HG03575 (cell line): ENCODE data around the gene CCR7.

ENCODE experiments used
- ATAC-seq: cut with Tn5 transposase; IDR thresholded peaks from one replicate; pipeline ENCODE4 v1.9.1; 2021; ENCODE audit not compliant: unreplicated experiment, insufficient number of reproducible peaks, low FRiP score; ENCODE audit errors: extremely low read depth

The CCR7 gene

DNA sequence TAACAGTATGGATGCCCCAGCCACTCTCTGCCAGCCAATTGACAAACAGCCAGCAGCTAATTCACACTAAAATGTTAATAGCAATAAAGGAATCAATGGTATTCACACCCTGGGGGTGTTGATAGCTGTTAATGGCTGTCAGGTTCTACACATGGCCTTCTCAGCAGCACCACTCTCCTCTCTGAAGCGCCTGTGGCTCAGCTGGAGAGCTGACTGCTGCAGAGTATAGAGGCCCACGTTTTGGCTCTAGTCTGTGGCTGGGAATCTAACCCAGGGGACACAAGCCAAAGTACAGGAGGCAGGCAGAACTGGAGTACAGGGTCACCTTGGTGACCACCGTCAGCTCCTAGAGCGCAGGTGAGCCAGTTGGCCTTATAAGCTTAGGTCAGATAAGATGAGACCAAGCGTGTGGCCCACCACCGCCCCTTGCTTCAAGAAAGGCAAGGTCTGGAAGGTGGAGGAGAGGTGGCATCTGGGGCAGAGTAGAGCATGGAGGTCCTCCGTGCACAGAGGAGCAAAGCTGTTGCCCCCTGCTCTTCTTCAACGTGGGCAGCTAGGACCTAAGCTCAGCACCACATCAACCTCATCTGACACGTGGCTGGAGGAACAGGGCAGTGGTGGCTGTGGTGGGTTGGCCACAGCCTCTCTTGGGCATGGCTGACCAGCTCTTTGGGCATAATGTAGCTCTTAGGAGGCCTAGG, 25.4 kb downstream of the CCR7 start:
- no peak for ATAC-seq

DNA sequence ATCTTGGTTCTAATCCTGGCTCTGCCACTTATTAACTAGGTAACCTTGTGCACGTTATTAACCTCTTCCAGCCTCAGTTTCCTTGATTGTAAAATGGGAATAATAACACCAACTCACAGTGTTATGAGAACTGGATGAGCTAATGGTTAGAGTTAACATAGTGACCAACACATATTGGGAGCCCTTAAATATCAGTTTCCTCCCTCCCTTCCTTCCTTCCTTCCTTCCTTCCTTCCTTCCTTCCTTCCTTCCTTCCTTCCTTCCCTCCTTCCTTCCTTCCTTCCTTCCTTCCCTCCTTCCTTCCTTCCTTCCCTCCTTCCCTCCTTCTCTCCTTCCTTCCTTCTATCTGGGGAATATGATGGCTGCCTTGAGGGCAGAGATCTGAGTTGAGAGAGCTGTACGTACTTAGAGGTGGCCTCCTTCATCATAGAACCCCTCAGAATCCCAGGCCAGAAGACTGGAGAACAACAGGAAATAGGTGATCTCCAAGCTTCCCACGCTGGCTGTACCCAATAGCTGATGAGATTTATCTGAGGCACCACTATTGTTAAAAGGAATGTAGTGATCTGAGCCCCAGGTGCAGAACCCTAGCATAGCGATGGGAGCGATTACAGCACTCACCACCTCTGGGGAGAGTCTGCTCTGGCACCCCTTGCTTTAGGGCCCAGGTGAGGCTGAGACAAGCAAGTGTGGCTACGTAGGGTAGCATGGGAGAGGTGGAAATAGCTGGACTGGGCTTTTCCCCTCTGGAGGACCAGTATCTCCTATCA, 26.2 kb downstream of the CCR7 start:
- no peak for ATAC-seq

DNA sequence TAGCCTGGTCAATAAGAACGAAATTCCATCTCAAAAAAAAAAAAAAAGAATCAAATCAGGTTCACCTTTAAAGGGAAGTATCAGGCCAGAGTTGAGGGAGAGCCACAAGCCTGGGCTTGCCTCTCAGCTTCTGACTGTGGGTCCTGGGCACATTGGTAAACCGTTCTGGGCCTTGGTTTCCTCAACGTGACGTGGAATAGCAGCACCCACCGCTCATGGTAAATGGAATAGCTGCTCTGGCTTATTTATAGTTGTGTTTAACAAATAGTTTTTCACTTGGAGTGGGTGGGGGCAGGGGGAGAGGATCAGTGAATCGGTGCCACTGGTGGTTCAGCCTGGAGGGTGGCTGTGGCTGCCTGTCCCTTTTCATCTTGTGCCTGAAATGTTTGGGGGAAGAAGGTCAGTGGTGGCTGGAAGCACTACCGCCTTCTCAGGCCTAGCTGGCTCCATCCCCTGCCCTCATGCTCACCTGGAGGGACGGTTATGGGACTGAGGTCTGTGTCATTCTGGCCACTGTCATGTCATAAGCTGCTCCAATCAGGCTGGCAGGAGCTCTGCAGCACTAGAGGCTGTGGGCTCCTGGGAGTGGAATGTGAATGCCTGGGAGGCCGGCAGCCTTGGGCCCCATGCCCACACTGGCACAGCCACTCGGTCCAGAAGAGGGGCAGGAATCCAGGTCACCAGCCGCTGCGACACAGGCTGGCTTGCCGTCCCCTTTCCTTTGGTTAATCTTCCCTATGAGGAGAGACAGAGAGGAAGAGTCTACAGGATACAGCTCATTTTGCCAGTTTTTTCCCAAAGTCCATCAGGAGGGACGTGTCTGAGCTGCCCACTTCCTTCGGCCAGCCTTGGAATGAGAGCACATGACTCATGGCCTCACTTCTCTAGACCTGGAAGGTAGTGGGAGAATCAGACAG, 27.0 kb downstream of the CCR7 start:
- ATAC-seq = no peak

- ATAC-seq = no peak
These were observed 28.7 kb downstream of the CCR7 start for GRCh38 chr17:40536295-40537171.

GRCh38 chr17:40535924-40536294, 29.4 kb downstream of the CCR7 start:
- no peak for ATAC-seq

GRCh38 chr17:40535438-40535837, 29.8 kb downstream of the CCR7 start:
- no peak for ATAC-seq

- ATAC-seq = no peak
These were observed 30.7 kb downstream of the CCR7 start for GRCh38 chr17:40534371-40535189.

- ATAC-seq = no peak
These were observed 31.4 kb downstream of the CCR7 start for GRCh38 chr17:40533896-40534295.

DNA sequence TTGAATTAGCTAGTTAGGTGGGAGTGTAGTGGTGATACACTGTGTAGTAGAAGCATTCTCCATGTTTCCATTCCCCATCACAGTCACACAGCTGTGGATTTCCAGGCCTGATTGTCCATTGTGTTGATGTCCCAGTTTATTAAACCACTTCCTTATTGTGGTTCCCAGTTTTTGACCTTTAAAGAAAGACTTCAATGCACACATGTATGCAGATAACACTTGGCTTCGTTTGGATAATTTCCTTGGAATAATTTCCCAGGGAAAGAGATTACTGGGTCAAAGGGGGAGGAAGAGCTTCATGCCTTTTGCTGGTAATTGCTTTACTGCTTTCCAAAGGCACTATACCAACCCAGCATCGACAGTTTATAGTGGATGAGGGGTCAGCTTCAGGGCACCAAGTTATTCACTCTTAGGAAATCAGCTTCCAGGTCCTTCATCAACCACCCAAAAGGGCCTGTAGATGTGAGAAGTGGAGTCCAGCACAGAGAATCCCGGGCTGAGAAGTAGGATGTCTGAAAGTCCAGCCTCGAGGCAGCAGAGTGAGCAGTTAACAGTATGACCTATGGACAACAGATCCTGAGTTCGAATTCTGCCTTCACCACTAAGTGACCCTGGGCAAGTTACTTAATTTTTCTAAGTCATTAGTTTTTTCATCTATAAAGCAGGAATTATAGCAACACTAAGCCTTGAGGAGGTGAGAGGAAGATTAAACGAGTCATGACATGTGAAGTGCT, 32.6 kb downstream of the CCR7 start:
- no peak for ATAC-seq

GRCh38 chr17:40531051-40531991, 34.0 kb downstream of the CCR7 start:
- ATAC-seq = no peak

DNA sequence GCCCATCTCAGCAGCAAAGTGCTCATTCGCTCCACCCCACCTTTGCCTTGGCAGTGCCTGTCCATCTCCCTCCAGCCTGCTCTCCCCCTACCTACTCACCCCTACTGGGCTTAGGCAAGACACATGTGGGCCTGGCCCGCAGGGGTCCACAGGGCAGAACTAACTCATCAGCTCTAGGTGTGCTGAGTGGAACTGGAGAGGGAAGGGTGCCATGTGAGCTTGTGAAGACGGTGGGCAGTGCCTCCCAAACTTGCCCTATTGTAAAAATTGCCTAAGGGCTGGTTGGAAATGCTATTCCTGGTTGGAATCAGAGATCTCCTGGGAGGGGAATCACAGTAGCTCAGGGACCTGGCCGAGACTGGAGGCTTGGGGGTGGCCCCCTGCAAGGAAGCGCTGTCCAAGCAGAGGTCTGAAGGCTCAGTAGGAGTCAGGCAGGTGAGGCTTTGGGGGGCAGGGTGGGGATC, 34.7 kb downstream of the CCR7 start:
- ATAC-seq = no peak

DNA sequence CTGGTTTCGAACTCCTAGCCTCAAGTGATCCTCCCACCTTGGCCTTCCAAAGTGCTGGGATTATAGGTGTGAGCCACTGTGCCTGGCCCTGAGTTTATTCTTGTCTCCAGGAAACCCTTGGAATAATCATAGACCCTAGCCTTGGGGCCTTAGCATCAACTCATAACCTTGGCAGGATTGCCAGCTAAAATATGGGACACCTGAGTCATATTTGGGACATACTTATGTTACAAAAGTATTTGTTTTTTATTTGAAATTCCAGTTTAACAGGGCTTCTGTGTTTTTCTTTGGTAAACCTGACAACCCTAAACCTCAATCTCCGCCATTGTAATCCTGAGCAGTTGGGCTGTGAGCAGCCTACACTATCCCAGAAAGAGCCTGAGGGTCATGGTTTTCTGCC, 35.3 kb downstream of the CCR7 start:
- ATAC-seq = no peak

DNA sequence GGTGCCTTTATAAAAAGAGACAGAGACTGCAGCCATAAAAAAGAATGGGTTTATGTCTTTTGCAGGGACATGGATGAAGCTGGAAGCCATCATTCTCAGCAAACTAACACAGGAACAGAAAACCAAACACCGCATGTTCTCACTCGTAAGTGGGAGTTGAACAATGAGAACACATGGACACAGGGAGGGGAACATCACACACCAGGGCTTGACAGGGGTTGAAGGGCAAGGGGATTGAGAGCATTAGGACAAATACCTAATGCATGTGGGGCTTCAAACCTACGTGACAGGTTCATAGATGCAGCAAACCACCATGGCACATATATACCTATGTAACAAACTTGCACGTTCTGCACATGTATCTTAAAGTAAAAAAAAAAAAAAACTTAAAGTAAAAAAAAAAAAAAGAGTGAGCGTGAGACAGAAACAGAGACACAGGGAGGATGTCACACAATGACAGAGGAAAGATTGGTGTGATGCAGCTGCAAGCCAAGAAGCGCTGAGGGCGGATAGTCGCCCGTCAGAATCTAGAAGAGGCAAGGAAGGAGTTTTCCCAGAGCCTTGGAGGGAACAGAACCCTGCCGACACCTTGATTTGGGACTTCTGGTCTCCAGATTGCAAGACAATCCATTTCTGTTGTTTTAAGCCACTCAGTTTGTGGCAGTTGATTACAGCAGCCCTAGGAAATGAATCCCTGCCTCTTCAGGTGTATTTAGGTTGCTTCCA, 36.4 kb downstream of the CCR7 start:
- ATAC-seq = no peak

- no peak for ATAC-seq
These were observed 38.6 kb downstream of the CCR7 start for GRCh38 chr17:40526668-40527067.

GRCh38 chr17:40525294-40525693, 40.0 kb downstream of the CCR7 start:
- ATAC-seq = no peak
